ENCODE results near the gene GBGT1.

The GBGT1 gene

DNA sequence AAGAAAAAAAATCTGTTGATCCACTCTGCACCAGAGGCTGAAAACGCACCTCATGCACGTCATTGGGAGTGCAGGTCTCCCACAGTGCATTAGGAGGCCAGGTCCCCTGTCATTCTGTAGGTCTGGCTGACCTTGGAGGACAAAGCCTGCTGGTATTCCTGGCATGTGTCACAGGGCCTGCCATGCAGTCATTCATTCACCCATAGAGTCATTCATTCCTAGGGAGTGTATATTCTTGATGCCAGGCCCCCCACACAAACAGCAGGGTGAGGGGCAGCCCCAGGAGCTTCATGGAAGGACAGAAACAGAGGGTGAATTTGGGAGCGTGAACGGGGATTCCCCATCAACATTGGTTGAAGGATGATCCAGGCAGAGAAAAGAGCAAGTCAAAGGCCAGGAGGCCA lies 2.2 kb downstream of the GBGT1 start:
- H3K36me3 ChIP-seq: no peaks in the 10 kb centered on the region

DNA sequence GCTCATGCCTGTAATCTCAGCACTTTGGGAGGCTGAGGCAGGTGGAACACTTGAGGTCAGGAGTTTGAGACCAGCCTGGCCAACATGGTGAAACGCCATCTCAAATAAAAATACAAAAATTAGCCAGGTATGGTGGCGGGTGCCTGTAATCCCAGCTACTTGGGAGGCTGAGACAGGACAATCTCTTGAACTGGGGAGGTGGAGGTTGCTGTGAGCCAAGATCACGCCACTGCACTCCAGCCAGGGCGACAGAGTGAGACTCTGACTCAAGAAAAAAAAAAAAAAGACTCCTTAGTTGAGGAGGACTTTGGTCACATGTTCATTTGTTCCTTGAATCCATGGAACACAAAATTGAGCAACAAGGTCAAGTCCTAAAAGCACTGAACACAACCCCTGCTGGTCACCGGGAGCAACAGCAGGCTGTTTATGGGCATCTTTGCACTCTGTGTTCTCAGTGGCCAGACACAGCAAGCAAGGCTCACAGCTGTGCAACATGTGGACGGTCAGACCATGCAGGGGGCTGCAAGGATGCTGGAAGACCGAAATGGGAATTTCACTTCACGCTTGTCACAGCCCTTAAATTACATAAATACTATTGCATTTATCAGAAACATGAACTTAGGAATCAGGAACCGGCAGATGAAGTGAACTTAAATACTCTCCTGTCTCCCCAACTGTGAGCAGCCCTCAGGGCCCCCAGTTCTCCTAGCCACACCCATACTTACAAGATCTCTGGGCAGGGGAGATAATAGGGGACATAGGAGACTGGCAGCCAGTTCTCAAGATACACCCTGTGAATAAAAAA lies 2.8 kb downstream of the GBGT1 start:
- H3K4me3 ChIP-seq (ENCODE audit: low read depth, low read length): no peak overlapping the region
- no peaks in the 10 kb centered on the region for H3K27me3 ChIP-seq
- peak; percentile 62 for DNase-seq
- no peaks in the 10 kb centered on the region for H3K4me1 ChIP-seq
- H3K9me3 ChIP-seq: no peaks in the 10 kb centered on the region
- TF ChIP-seq, protein P1, sequence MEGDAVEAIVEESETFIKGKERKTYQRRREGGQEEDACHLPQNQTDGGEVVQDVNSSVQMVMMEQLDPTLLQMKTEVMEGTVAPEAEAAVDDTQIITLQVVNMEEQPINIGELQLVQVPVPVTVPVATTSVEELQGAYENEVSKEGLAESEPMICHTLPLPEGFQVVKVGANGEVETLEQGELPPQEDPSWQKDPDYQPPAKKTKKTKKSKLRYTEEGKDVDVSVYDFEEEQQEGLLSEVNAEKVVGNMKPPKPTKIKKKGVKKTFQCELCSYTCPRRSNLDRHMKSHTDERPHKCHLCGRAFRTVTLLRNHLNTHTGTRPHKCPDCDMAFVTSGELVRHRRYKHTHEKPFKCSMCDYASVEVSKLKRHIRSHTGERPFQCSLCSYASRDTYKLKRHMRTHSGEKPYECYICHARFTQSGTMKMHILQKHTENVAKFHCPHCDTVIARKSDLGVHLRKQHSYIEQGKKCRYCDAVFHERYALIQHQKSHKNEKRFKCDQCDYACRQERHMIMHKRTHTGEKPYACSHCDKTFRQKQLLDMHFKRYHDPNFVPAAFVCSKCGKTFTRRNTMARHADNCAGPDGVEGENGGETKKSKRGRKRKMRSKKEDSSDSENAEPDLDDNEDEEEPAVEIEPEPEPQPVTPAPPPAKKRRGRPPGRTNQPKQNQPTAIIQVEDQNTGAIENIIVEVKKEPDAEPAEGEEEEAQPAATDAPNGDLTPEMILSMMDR (IDR thresholded peaks at IDR 0.05; ENCODE audit: low read depth, low read length): peak; percentile 79
- no peaks in the 10 kb centered on the region for H3K36me3 ChIP-seq

More for the DNA sequence above, 2.2 kb downstream of the GBGT1 start:
- no peaks in the 10 kb centered on the region for H3K9me3 ChIP-seq
- no peaks in the 10 kb centered on the region for H3K4me1 ChIP-seq
- TF ChIP-seq, protein P1 (IDR thresholded peaks at IDR 0.05; ENCODE audit: low read depth, low read length): no peak
- no peak overlapping the region for H3K4me3 ChIP-seq (ENCODE audit: low read depth, low read length)
- no peaks in the 10 kb centered on the region for H3K27me3 ChIP-seq
- DNase-seq: no peak

DNA sequence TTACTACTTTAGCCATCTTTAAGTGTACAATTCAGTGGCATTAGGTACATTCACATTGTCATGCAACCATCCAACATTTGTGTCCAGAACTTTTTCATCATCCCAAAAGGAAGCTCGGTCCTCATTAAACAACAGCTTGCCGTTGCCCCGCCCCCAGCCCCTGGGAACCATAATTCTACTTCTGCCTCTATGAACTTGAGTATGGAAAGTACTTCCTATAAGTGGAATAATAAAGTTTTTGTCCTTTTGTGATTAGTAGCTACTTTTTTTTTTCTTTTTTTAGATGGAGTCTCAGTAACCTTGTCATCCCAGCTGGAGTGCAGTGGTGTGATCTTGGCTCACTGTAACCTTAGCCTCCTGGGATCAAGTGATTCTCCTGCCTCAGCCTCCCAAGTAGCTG lies 5.0 kb downstream of the GBGT1 start:
- Histone ChIP-seq H3K36me3 (no peaks in the 10 kb centered on the region), H3K4me1 (no peaks in the 10 kb centered on the region)
- TF ChIP-seq, protein P1 (IDR thresholded peaks at IDR 0.05; ENCODE audit: low read depth, low read length): no peak

DNA sequence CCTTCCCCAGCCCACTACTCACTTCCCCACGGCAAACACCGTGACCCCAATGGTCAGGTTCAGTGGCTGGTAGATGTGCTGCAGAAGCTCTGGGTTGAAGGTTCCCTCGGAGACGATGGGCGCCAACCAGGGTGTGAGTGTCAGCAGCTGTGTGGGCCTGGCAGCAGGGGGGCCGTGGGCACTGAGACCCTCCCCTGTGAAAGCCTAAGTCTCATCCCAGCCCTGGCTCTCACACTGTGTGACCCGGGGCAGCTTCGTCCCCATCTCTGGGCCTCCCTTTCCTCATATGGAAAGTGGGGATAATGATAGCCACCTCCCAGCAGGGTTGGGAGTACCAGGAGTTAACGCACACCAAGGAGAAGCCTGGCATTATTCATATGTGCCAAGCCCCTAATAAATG lies 8.6 kb downstream of the GBGT1 start:
- Histone ChIP-seq H3K27me3 (no peaks in the 10 kb centered on the region), H3K9me3 (no peaks in the 10 kb centered on the region), H3K4me3 (ENCODE audit: low read depth, low read length) (no peak overlapping the region), H3K36me3 (no peaks in the 10 kb centered on the region), H3K4me1 (peaks cover 5% of the 10 kb centered on the region)
- TF ChIP-seq, protein P1 (IDR thresholded peaks at IDR 0.05; ENCODE audit: low read depth, low read length): no peak
- DNase-seq: no peak

More for the DNA sequence above, 5.0 kb downstream of the GBGT1 start:
- Histone ChIP-seq H3K4me3 (ENCODE audit: low read depth, low read length) (no peak overlapping the region), H3K9me3 (no peaks in the 10 kb centered on the region), H3K27me3 (no peaks in the 10 kb centered on the region)
- DNase-seq: no peak

DNA sequence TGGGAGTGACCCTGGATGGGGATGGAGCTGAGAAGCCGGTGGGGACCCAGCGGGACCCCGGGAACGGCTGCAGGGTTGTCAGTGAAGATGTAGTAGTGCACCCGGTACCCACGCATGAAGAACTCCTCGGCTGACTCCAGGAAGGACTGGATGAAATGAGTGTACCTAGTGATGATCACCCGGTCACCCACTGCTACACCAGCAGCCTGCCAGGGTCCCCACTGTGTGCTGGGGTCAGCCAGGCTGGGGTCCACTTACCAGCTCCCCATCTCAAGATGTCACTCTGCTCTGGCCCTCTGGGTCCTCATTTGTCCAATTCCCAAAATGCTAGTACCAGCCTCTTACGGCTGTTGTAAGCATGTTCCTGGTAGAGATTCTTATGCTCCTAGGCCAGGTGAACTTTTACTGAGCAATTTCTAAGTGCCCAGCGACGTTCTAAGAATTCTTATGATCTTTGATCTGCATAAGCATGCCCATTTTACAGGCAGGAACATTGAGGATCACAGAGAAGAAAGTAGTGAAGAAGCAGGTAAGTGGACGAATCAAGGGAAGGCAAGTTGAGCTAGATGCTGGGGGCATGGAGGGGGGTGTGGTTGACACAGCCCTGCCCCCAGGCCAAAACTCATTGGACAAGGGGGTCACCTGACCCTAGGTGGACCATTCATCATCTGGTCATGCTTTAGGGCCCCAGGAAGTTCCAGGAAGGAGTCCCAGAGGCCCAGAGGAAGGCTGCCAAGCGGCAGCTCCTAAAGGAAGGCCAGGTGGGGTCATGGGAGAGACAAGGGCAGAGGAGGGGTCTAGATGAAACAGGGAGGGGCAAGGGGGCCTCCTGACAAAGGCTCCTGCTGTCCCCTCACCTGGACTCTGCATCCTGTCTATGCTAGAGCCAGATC lies 9.4 kb downstream of the GBGT1 start:
- Histone ChIP-seq H3K4me3 (ENCODE audit: low read depth, low read length) (no peak overlapping the region), H3K4me1 (peaks cover 5% of the 10 kb centered on the region), H3K27me3 (no peaks in the 10 kb centered on the region), H3K36me3 (no peaks in the 10 kb centered on the region), H3K9me3 (no peaks in the 10 kb centered on the region)
- TF ChIP-seq, protein P1 (IDR thresholded peaks at IDR 0.05; ENCODE audit: low read depth, low read length): no peak
- no peak for DNase-seq

Measured in BE2C (cell line).